PC-9 (cell line): ENCODE data around the gene JAG1. TPM values are rescaled to one million over a fixed set of nuclear protein-coding genes. Genes with fewer than 3 reads are reported as not detected.

ENCODE experiments used
- BruUV-seq: library from RNA; stranded (reverse); fragments of 400-500 nt; replicated peaks from 2 replicates; lab custom pipeline; 2021; lab: Mats Ljungman, UMichigan
- CTCF ChIA-PET: fragments of 300-600 bp; sonication (Branson Sonifier 250); formaldehyde crosslinking; loops from one replicate; lab custom pipeline; 2022; ENCODE audit warnings: antibody characterized with exemption; lab: Charles Lee
- POLR2A ChIA-PET: fragments of 300-600 bp; sonication (Branson Sonifier 250); formaldehyde crosslinking; loops from one replicate; lab custom pipeline; 2022; ENCODE audit warnings: antibody characterized with exemption; ENCODE audit not compliant: unreplicated experiment; lab: Charles Lee
- DNase-seq, 2 experiments: peaks; one replicate each; pipeline versions ENCODE4 v3.0.0 to v3.0.0-alpha.2; 2015 to 2022; ENCODE audit warnings: mixed read lengths in 1 of 2
- H2AFZ ChIP-seq: fragments of 200-600 bp; sonication (generic); 2 replicates; pipeline ENCODE4 v1.8.1; 2017; ENCODE audit warnings: antibody characterized with exemption
- H3F3A ChIP-seq: fragments of 200-600 bp; sonication (generic); 2 replicates; pipeline ENCODE4 v1.8.1; 2017; ENCODE audit warnings: antibody characterized with exemption, mild to moderate bottlenecking, low read depth; ENCODE audit not compliant: insufficient read depth
- H3K27ac ChIP-seq: fragments of 200-600 bp; sonication (generic); 2 replicates; pipeline ENCODE4 v1.6.1; 2016; ENCODE audit warnings: mixed run types
- H3K27me3 ChIP-seq: fragments of 200-600 bp; sonication (generic); 2 replicates; pipeline ENCODE4 v1.6.1; 2016; ENCODE audit warnings: low read depth, mixed run types; ENCODE audit not compliant: insufficient read depth
- H3K36me3 ChIP-seq: fragments of 200-600 bp; sonication (generic); 2 replicates; pipeline ENCODE4 v1.6.1; 2016; ENCODE audit warnings: low read depth, mixed run types
- H3K4me1 ChIP-seq: fragments of 200-600 bp; sonication (generic); replicated peaks from 2 replicates; pipeline ENCODE4 v1.6.1; 2016; ENCODE audit warnings: mixed run types; ENCODE audit not compliant: insufficient read depth
- H3K4me2 ChIP-seq: fragments of 200-600 bp; sonication (generic); 2 replicates; pipeline ENCODE4 v1.6.1; 2017; ENCODE audit warnings: mixed run types
- H3K4me3 ChIP-seq: fragments of 200-600 bp; sonication (generic); 2 replicates; pipeline ENCODE4 v1.6.1; 2016; ENCODE audit warnings: mixed run types
- H3K79me2 ChIP-seq: fragments of 200-600 bp; sonication (generic); 2 replicates; pipeline ENCODE4 v1.6.1; 2017; ENCODE audit warnings: low read depth, mixed run types
- H3K9me2 ChIP-seq: fragments of 200-600 bp; sonication (generic); 2 replicates; pipeline ENCODE4 v1.8.1; 2017; ENCODE audit warnings: mild to moderate bottlenecking; ENCODE audit not compliant: insufficient read depth
- H3K9me3 ChIP-seq: fragments of 200-600 bp; sonication (generic); 2 replicates; pipeline ENCODE4 v1.8.1; 2016; ENCODE audit warnings: low read depth; ENCODE audit not compliant: insufficient read depth
- H4K20me1 ChIP-seq: fragments of 200-600 bp; sonication (generic); 2 replicates; pipeline ENCODE4 v1.8.1; 2017; ENCODE audit not compliant: insufficient read depth
- EZH2 ChIP-seq: fragments of 200-600 bp; sonication (generic); IDR thresholded peaks from 2 replicates; pipeline ENCODE4 v1.8.0; 2017; ENCODE audit warnings: antibody characterized with exemption, low read depth
- intact Hi-C: fragments of 100-400 bp; cut with micrococcal nuclease; formaldehyde crosslinking; loops from one replicate; pipeline ENCODE4 v1.10.0; 2022; ENCODE audit not compliant: unreplicated experiment
- total RNA-seq: library from RNA; stranded (reverse); gene quantifications from 2 replicates; pipeline ENCODE4 v1.2.3, GENCODE V29; 2021
- TF ChIP-seq, protein P1 (sequence below): fragments of 200-600 bp; sonication (generic); conservative IDR thresholded peaks from 2 replicates; pipeline ENCODE4 v1.6.1; 2017; ENCODE audit warnings: mixed run types, antibody characterized with exemption, mild to moderate bottlenecking, moderate library complexity

The JAG1 gene
- total RNA-seq, 1 experiment from 2014 or later: 42.9 TPM

DNA sequence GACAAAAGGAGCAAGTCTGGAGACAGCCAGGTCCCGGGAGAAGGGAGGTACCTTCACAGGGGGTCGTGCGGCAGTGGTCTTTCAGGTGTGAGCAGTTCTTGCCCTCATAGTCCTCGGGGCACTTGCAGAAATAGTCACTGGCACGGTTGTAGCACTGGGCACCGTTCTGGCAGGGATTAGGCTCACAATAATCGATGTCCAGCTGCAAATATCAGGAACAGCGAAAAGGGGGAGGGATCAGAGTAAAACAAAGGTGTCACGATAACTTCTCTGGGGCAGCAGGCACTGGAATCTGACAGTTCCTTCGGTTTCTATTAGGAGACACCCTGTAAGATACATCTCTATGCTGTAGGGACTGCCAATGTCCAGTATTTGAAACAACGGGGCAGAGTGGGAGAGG is 25.9 kb downstream of the JAG1 start:
- no peak overlapping the region for H2AFZ ChIP-seq
- ChIA-PET CTCF (no interaction called here), POLR2A (no interaction called here)
- BruUV-seq: no TSS peak
- no peak overlapping the region for H3K27ac ChIP-seq
- no peaks in the 10 kb centered on the region for H3K9me3 ChIP-seq
- H4K20me1 ChIP-seq: no peaks in the 10 kb centered on the region
- no peaks in the 10 kb centered on the region for H3K27me3 ChIP-seq
- no peaks in the 10 kb centered on the region for H3K79me2 ChIP-seq
- H3F3A ChIP-seq: no peaks in the 10 kb centered on the region
- H3K4me2 ChIP-seq: no peak overlapping the region
- no peak for DNase-seq
- no peaks in the 10 kb centered on the region for H3K4me1 ChIP-seq
- intact Hi-C loops: no loop called here
- no peak overlapping the region for H3K4me3 ChIP-seq
- H3K9me2 ChIP-seq: no peaks in the 10 kb centered on the region
- TF ChIP-seq, protein P1, sequence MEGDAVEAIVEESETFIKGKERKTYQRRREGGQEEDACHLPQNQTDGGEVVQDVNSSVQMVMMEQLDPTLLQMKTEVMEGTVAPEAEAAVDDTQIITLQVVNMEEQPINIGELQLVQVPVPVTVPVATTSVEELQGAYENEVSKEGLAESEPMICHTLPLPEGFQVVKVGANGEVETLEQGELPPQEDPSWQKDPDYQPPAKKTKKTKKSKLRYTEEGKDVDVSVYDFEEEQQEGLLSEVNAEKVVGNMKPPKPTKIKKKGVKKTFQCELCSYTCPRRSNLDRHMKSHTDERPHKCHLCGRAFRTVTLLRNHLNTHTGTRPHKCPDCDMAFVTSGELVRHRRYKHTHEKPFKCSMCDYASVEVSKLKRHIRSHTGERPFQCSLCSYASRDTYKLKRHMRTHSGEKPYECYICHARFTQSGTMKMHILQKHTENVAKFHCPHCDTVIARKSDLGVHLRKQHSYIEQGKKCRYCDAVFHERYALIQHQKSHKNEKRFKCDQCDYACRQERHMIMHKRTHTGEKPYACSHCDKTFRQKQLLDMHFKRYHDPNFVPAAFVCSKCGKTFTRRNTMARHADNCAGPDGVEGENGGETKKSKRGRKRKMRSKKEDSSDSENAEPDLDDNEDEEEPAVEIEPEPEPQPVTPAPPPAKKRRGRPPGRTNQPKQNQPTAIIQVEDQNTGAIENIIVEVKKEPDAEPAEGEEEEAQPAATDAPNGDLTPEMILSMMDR: no peak
- no peak for TF ChIP-seq EZH2
- H3K36me3 ChIP-seq: peaks cover 37% of the 10 kb centered on the region

DNA sequence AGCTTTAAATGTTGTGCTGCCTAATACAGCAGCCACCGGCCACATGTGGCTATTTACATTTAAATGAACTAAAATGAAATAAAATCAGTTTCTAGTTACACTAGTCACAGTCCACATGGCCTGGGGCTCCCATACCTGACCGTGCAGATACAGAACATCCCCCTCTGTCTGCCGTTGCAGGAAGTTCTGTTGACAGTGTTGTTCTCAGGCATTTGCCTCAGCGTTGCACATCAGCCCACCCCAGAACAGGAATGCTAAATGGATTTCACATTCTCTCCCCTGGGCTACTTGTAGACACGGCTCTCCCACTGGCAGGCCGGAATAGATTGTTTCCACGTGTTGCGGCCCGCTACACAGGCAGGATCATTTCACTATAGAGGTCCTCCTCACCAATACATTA is 26.3 kb downstream of the JAG1 start:
- Histone ChIP-seq H3K4me3 (no peak overlapping the region), H3K4me1 (no peaks in the 10 kb centered on the region), H3K9me3 (no peaks in the 10 kb centered on the region), H4K20me1 (no peaks in the 10 kb centered on the region), H3K4me2 (no peak overlapping the region), H3K27me3 (no peaks in the 10 kb centered on the region), H3K27ac (no peak overlapping the region), H3F3A (no peaks in the 10 kb centered on the region), H2AFZ (no peak overlapping the region), H3K36me3 (peaks cover 37% of the 10 kb centered on the region), H3K79me2 (no peaks in the 10 kb centered on the region), H3K9me2 (no peaks in the 10 kb centered on the region)
- intact Hi-C loops: no loop called here
- DNase-seq: no peak
- CTCF ChIA-PET: interaction anchor here (0.6 kb wide), 1 partner anchor 10 kb away, joined by 4 read pairs; no protein-coding TSS in a partner anchor
- POLR2A ChIA-PET: no interaction called here
- no TSS peak for BruUV-seq
- TF ChIP-seq, protein P1: peak; percentile 48
- no peak for TF ChIP-seq EZH2

DNA sequence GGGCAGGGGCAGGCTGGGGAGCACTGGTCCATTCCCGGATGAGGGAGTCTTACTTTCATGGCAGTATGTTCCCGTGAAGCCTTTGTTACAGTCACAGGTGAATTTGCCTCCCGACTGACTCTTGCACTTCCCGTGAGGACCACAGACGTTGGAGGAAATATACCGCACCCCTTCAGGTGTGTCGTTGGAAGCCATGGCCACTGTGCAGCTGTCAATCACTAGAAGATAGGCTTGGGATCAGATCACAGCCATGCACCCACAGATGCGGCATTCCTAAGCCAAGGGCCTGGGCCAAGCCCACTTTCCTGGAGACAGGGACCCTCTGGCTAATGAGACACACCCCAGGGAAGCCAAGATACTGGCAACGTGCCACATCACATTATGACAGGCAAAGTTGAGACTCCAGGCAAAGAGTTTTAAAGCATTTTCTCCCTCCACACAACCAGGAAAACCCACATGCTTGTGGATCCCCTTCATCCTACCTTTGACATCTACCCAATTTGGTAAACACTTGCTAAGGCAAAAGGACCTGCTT is 26.8 kb downstream of the JAG1 start:
- no peaks in the 10 kb centered on the region for H3K4me1 ChIP-seq
- no peaks in the 10 kb centered on the region for H3F3A ChIP-seq
- no peaks in the 10 kb centered on the region for H3K9me2 ChIP-seq
- no peaks in the 10 kb centered on the region for H3K27me3 ChIP-seq
- H3K4me2 ChIP-seq: no peak overlapping the region
- no peak for DNase-seq
- TF ChIP-seq EZH2: no peak
- TF ChIP-seq, protein P1: no peak
- BruUV-seq: no TSS peak
- CTCF ChIA-PET: interaction anchor here (0.6 kb wide), 1 partner anchor 9 kb away, joined by 4 read pairs; no protein-coding TSS in a partner anchor
- H3K79me2 ChIP-seq: no peaks in the 10 kb centered on the region
- no peak overlapping the region for H3K27ac ChIP-seq
- H2AFZ ChIP-seq: no peak overlapping the region
- peaks cover 39% of the 10 kb centered on the region for H3K36me3 ChIP-seq
- no peaks in the 10 kb centered on the region for H3K9me3 ChIP-seq
- POLR2A ChIA-PET: no interaction called here
- H3K4me3 ChIP-seq: no peak overlapping the region
- no peaks in the 10 kb centered on the region for H4K20me1 ChIP-seq
- intact Hi-C loops: no loop called here
